ENCODE data around the gene POFUT1.

Gene POFUT1

DNA sequence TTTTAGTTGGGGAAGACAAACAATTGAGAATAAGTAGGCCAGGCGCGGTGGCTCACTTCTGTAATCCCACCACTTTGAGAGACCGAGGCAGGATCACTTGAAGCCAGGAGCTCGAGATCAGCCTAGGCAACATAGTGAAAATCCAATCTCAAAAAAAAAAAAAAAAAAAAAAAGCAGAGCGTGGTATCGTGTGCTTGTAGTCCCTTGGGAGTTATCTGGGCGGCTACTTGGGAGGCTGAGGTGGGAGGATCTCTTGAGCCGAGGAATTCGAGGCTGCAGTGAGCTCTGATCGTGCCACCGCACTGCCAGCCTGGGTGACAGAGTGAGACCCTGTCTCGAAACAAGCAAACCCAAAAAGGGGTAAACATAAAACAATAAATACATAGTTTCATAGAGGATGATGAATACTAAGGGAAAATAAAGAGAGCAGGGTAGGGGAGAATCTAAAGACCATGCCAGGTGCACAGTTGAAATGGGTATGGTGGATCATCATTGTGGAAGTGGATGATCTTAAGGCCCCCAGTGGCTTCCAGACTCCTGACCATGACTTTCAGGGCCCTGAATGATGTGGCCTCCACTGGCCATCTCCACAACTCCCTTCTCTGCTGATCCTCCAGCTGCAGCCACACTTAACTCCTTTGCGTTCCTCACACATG, 947 bp downstream of the POFUT1 start:
- no peak for FAIRE-seq

DNA sequence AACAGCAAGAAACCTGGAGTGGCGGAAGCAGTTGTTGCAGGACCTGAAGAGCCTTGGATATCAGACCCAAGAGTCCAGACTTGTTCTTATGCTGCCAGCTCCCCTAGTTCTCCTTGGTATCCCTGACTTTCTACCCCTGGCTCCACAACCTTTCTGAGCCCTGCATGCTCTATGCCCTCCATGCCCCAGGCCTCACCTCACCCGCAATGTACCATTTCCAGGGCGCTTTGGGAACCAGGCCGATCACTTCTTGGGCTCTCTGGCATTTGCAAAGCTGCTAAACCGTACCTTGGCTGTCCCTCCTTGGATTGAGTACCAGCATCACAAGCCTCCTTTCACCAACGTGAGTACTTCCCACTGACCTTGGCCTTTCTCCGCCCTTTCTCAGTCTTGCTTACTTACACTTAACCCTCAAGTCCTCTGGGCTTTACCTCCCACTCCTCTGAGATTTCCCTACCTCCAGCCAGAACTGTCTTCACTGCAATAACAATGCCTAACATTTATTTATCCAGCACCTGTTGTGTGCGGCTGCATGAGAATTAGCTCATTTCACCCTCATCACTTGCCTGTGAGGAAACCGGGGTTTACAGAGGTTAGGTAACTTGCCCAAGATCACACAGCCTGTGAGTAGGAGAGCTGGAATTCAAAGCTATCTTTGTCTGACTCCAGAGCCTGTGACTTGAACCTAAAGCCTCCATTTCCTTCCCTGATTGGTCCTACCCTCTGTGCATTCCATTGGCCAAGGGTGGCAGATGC, 2.3 kb downstream of the POFUT1 start:
- no peak for FAIRE-seq

DNA sequence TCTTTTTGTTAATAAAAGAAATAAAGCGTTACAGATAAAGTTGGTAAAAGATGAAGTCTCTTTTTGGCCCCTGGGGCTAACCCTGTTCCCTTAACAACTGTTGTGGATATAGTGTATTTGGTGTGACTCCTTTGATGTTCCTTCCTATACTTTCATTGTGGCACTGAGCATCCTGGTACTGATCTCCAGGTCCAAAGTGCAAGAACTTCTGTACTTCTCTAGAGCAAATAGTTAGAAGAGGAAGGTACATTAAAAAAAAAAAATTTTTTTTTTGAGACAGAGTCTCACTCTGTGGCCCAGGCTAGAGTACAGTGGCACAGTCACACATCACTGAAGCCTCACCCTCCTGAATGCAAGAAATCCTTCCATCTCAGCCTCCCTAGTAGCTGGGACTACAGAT, 6.2 kb downstream of the POFUT1 start:
- no peak for FAIRE-seq

GRCh38 chr20:32215147-32215546, 7.5 kb downstream of the POFUT1 start:
- FAIRE-seq, result no peak

DNA sequence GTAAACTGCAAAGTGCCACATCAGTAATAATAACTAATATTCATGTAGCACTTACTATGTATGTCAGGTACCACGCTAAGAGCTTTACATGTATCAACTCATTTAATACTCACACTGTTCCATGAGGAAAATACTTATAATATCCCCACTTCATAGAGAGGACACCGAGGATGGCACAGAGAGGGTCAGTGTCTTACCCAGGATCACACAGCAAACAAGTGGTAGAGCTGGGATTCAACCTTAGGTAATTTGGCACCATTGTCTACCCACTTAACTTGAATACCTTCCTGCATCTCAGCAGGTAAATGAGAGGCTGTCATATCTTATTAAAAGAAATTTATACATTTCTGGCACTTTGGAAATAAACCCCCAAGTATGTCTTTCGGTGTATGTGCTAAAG, 8.0 kb downstream of the POFUT1 start:
- FAIRE-seq, result no peak

DNA sequence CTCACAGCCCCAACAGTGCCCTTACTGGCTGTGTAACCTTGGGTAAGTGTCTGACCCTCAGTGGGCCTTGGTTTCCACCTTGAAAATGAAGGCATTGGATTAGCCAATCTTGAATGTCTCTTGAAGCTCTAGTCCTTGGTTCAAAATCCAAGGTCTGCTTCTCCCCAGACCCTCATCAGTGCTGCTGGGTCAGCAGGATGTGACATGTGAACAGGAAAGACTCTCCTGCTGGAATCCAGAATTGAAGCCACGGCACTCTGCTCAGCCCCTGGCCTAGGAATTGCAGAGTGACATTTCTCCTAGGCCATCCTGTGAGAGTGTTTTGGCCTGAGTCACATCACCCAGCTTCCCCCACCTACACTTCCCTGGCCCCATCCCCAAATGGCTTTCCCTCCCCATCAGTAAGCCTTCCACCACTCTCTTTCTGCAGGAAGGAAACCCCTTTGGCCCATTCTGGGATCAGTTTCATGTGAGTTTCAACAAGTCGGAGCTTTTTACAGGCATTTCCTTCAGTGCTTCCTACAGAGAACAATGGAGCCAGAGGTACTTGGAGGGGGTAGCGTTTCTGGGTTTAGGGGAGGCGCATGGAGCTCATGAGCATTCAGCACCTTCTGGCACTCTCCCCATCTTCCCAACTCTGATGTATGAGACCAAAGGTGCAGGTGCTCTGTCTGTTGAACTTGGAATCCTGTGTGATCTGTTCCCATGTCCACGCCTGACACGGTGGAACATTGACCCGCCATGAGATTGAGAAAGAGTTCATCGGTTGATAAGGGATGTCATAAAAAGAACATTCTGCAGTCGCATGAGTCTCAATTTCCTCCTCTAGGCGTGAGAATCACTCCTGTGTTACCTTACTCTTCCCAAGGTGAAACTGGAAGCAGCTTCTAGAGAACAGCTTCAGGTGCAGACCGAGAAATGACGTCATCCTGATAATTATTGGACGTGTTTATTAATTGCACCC, 8.8 kb downstream of the POFUT1 start:
- no peak for FAIRE-seq

- no peak for FAIRE-seq
These were observed 10.6 kb downstream of the POFUT1 start for GRCh38 chr20:32218156-32218900.

- FAIRE-seq, result no peak
These were observed 16.8 kb downstream of the POFUT1 start for GRCh38 chr20:32224463-32224862.

DNA sequence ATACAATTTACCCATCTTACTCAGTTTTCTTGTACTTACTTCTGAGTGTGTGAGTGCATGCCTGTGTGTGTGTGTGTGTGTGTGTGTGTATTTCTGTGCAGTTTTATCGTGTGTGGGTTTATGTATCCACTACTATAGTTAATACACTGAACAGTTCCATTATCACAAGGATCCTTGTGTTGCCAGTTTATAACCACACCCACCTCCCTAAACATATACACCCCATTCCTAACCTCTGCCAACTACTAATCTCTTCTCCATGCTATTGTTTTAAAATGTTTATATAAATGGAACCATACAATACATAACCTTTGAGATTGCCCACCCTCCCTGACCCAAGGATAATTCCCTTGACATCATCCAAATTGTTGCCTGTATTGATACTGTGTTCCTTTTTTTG, 18.7 kb downstream of the POFUT1 start:
- no peak for FAIRE-seq

DNA sequence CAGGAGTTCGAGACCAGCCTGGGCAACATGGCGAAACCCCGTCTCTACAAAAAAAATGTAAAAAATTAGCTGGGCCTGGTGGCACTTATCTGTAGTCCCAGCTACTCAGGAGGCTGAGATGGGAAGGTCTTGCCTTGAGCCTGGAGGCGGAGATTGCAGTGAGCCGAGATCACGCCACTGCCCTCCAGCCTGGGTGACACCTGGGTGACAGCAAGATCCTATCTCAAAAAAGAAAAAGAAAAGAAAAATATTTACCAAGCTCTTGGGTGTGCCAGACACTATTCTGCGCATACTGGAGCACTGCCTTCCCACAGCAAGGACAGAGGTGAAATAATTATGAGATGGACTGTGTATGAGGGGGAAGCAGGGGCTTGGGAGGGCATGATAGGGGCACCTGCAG, 19.6 kb downstream of the POFUT1 start:
- FAIRE-seq, result no peak

- FAIRE-seq, result no peak
These were observed 20.3 kb downstream of the POFUT1 start for GRCh38 chr20:32227744-32228688.

GRCh38 chr20:32229251-32229747, 21.6 kb downstream of the POFUT1 start:
- FAIRE-seq, result no peak

DNA sequence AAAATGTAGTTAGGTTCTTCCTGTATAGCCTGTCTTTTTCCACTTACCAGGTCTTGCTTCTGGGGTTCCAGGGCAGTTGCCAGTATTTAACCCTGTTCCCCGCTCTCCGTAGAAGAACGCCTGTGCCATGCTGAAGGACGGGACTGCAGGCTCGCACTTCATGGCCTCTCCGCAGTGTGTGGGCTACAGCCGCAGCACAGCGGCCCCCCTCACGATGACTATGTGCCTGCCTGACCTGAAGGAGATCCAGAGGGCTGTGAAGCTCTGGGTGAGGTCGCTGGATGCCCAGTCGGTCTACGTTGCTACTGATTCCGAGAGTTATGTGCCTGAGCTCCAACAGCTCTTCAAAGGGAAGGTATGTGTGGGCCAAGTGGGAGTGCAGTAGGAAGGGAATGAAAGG, 23.0 kb downstream of the POFUT1 start:
- FAIRE-seq, result no peak

GRCh38 chr20:32231245-32231644, 23.6 kb downstream of the POFUT1 start:
- FAIRE-seq, result no peak

GRCh38 chr20:32231847-32232246, 24.2 kb downstream of the POFUT1 start:
- no peak for FAIRE-seq

GRCh38 chr20:32232326-32232886, 24.7 kb downstream of the POFUT1 start:
- no peak for FAIRE-seq

- no peak for FAIRE-seq
These were observed 25.6 kb downstream of the POFUT1 start for GRCh38 chr20:32233286-32233685.

- no peak for FAIRE-seq
These were observed 26.6 kb downstream of the POFUT1 start for GRCh38 chr20:32234135-32234808.

GRCh38 chr20:32235331-32236047, 27.8 kb downstream of the POFUT1 start:
- no peak for FAIRE-seq

DNA sequence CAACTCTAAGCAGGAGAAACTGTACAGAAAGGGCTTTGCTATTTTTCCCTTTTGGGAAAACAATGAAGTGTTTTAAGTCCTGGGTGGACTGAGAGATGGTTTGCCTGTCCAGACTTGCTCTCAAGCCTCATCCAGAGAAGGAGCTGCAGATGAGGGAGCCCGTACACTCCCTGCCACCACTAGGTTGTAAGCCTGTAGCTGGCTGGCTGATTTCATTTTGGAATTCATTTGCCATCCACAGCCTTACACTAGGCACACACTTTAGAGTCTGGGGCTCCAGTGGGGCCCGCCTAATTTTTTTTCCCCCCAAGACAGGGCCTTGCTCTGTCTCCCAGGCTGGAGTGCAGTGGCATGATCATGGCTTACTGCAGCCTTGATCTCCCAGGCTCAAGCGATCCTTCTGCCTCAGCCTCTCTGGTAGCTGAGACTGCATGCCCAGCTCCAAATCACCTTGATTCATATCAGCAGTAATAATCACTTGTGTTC, 28.4 kb downstream of the POFUT1 start:
- no peak for FAIRE-seq
